Stimulated activated CD4-positive, alpha-beta T cell treated with anti-CD3 and anti-CD28 coated beads, Interleukin-1b, Interleukin-23, amount 100 ng/mL, for 24 hours (primary cell): ENCODE measurements around the gene ADCK1.
"Not testable (repeated sequence)": the region's sequence is repeated elsewhere in the genome, so short reads cannot be mapped to it uniquely, and the experiment has no call there.

Experiments used
- DNase-seq, 4 experiments: peaks; one replicate each; pipeline ENCODE4 v3.0.0-alpha.2; 2020; ENCODE audit warnings: low read depth in 4 of 4, low spot score in 1 of 4

ADCK1 gene

GRCh38 chr14:77799863-77800730 lies at the start of gene ADCK1:
ADCK1 (plus strand) TSS chr14:77800109; CDS start chr14:77818979, 18,870 bp downstream.
- DNase-seq: peak; percentile 67 to 84 (median 78)

- DNase-seq: no peak
Measured at GRCh38 chr14:77752266-77752665, 47.6 kb upstream of the ADCK1 start.

- DNase-seq: no peak
Measured at GRCh38 chr14:77752799-77753516, 47.0 kb upstream of the ADCK1 start.

GRCh38 chr14:77760381-77761204 lies 39.3 kb upstream of the ADCK1 start, which contains the start of gene SNW1:
SNW1 (minus strand) TSS chr14:77761156; CDS start chr14:77761127, 29 bp downstream.
- peak; percentile 71 to 83 (median 77) for DNase-seq

- DNase-seq: no peak
Measured at GRCh38 chr14:77761205-77761931, 38.5 kb upstream of the ADCK1 start.

GRCh38 chr14:77763316-77763715 lies 36.6 kb upstream of the ADCK1 start:
- DNase-seq: no peak

- no peak for DNase-seq
Measured at GRCh38 chr14:77763978-77764377, 35.9 kb upstream of the ADCK1 start.

GRCh38 chr14:77768442-77769069 lies 31.4 kb upstream of the ADCK1 start:
- not testable (repeated sequence) for DNase-seq

GRCh38 chr14:77773966-77774365 lies 25.9 kb upstream of the ADCK1 start:
- not testable (repeated sequence) for DNase-seq

- DNase-seq: no peak
Measured at GRCh38 chr14:77782202-77782601, 17.7 kb upstream of the ADCK1 start.

- no peak for DNase-seq
Measured at GRCh38 chr14:77786148-77786547, 13.8 kb upstream of the ADCK1 start.

GRCh38 chr14:77790566-77791224 lies 9.2 kb upstream of the ADCK1 start:
- no peak for DNase-seq

- no peak for DNase-seq
Measured at GRCh38 chr14:77791225-77791600, 8.7 kb upstream of the ADCK1 start.

GRCh38 chr14:77793255-77793654 lies 6.7 kb upstream of the ADCK1 start:
- DNase-seq: not testable (repeated sequence)

- no peak for DNase-seq
Measured at GRCh38 chr14:77794357-77794756, 5.6 kb upstream of the ADCK1 start.

GRCh38 chr14:77799456-77799855 lies 453 bp upstream of the ADCK1 start:
- not testable (repeated sequence) for DNase-seq

- DNase-seq: no peak
Measured at GRCh38 chr14:77800814-77801213, 905 bp downstream of the ADCK1 start.

- DNase-seq: peak in 1 of 4 experiments; percentile 19
Measured at GRCh38 chr14:77804592-77804991, 4.7 kb downstream of the ADCK1 start.

GRCh38 chr14:77805706-77806105 lies 5.8 kb downstream of the ADCK1 start:
- no peak for DNase-seq

GRCh38 chr14:77808250-77808649 lies 8.3 kb downstream of the ADCK1 start:
- DNase-seq: no peak
